ENCODE results near the gene ECPAS.
"Not testable (repeated sequence)": the region's sequence is repeated elsewhere in the genome, so short reads cannot be mapped to it uniquely, and the experiment has no call there.

Gene ECPAS

DNA sequence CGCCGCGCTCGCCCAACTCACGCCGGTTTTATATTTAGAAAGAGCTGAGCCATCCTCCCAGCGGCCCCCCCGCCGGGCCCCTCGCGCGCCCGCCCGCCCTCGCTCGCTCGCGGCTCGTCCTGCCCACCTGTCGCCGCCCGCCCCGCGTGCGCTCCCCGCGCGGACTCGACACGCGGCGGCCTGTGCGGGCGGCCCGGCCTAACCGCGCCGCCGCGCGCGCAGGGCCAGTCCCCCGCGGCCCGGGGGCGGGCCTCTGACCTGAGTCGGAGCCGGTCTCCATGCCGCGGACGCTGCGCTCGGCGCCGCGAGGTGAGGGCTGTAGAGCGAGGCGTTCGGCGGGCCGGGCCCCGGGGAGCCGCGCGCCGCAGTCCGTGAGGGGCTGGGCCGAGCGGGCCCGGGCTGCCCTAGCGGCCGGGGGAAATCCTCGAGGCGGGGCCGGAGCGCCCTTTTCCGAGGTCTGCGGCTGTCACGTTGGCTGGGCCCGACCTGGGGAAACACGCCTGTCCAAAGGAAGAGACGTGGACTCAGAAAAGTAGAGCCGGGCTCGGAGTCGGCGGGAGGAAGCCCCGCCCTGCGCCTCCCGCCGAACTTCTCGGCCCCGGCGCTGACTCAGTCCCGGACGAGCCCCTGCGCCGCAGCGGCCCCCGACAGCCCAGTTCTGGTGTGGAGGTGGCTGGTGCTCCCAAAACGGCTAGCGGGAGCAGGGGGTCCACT lies at the start of gene ECPAS:
TSS of gene ECPAS (minus strand) at position 526 of the 714 bp plus-strand sequence. CDS start 11,465 bp downstream, outside the sequence.
- peak; percentile 88 for DNase-seq

GRCh38 chr9:111533099-111533790 lies 49.1 kb upstream of the ECPAS start:
- no peak for DNase-seq

DNA sequence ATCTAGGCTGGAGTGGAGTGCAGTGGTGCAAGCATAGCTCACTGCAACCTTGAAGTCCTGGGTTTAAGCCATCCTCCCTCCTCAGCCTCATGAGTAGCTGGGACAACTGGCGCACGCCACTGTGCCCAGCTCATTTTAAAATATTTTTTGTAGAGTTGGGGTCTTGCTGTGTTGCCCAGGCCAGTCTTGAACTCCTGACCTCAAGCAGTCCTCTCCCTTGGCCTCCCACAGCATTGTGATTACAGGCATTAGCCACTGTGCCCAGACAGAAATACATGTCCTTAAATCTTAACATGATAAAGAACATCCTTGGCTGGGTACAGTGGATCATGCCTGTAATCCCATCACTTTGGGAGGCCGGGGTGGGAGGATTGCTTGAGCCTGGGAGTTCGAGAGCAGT lies 47.5 kb upstream of the ECPAS start:
- DNase-seq: no peak

- DNase-seq: no peak
These were observed 45.6 kb upstream of the ECPAS start for GRCh38 chr9:111529787-111530186.

DNA sequence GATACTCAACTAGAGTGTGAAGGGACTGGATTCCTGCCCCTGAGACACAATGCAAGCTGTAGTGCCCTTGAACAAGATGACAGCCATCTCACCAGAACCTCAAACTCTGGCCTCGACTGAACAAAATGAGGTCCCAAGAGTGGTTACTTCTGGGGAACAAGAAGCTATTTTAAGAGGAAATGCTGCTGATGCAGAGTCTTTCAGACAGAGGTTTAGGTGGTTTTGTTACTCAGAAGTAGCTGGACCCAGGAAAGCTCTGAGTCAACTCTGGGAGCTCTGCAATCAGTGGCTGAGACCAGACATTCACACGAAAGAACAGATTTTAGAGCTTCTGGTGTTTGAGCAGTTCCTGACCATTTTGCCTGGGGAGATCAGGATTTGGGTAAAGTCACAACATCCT lies 43.2 kb upstream of the ECPAS start:
- DNase-seq: no peak

DNA sequence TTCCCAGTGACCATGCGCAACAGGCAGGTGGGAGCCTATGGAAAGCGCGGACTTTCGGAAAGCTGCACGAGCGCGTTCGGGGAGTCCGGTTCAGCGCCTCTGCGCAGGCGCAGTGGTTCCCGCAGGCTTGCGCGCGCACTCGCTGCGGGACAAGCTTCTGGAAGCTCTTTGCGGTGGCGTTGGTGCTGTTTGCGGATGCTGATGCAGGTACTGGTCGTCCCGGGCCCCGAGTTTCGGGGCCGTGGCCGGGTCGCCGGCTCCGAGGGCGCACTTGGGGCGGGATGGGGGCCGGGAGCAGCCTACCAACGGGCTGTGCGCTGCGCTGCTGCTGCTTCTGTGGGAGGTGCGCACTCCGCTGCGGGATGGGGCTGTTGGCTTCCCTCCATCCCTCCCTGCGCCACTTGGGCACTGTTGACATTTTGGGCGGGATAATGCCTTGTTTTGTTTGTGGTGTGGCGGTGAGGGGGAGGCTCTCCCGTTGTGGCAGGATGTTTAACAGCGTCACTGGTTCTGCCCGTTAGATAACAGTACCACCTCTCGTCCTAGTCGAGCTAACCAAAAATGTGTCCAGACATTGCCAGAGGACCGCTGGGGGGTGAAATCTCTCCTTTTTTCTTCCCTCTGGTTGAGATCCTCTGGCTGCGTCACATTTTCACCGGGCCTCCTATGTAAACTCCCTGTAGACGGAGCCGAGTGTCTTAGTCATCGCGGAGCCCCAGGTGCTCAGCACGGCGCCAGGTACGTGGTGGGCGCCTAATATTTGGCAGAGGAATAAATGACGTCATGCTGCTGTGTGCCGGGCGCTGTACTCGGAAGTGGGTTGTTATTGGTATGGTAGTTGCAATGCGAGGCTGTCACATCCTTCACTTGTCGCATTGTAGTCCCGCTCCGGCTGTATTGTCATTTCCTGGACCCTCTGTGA lies 41.1 kb upstream of the ECPAS start, which contains the start of gene ZNF483:
TSS of gene ZNF483 (plus strand) at position 124 of the 922 bp plus-strand sequence. CDS start 2,217 bp downstream, outside the sequence.
- DNase-seq: peak; percentile 93

DNA sequence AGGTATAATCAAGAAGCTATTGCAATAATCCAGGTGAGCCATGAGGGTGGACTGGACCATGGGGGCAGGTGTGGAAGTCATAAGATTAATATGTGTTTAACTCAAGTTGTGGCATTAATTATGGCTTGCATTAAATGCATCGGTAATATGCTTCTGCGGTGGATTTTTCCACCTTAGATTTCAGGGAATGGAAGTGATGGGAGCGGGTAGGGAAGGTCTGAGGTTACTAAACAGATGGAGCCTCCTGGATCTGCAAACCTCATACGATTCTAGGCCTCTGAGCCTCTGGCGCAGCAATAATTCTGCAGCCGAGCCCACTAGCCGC lies 40.5 kb upstream of the ECPAS start:
- DNase-seq: no peak

- DNase-seq: peak; percentile 13
These were observed 31.9 kb upstream of the ECPAS start for GRCh38 chr9:111516061-111516465.

GRCh38 chr9:111514967-111515366 lies 30.8 kb upstream of the ECPAS start:
- DNase-seq: no peak

DNA sequence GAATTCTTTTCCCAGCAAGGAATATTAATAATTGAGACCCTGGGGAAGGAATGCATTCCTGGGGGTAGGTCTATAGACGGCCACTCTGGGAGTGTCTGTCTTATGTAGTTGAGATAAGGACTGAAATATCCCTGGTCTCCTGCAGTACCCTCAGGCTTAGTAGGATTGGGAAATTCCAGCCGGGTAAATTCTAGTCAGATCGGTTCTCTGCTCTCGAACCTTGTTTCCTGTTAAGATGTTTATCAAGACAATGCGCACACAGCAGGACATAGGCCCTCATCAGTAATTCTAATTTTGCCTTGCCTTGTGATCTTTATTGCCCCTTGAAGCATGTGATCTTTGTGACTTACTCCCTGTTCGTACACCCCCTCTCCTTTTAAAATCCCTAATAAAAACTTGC lies 27.4 kb upstream of the ECPAS start:
- DNase-seq: not testable (repeated sequence)

GRCh38 chr9:111502506-111502905 lies 18.3 kb upstream of the ECPAS start:
- no peak for DNase-seq

GRCh38 chr9:111501648-111502047 lies 17.5 kb upstream of the ECPAS start:
- DNase-seq: no peak

DNA sequence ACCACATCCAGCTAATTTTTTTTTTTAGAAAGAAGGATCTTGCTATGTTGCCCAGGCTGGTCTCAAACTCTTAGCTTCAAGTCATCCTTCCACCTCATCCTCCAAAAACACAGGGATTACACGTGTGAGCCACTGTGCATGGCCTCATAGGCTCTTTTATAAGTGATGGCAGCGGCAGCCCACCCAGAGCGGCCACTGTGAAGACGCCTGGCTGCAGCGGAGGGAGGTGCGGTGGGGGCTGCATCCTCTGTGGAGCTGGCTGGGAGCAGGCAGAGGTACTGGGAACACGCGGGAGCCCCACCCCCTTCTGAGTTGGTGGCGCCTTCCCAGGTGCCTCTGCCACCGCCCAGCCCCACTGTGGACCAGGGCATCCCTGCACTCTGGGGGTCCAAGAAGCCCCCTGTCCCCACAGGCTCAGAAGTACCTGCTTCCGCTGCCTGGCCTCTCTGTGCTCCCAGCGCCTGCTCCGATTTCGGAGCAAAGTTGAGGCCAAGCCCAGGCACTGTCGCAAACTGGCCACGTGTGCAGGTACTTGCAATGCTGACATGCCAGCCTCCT lies 16.9 kb upstream of the ECPAS start:
- DNase-seq: no peak

DNA sequence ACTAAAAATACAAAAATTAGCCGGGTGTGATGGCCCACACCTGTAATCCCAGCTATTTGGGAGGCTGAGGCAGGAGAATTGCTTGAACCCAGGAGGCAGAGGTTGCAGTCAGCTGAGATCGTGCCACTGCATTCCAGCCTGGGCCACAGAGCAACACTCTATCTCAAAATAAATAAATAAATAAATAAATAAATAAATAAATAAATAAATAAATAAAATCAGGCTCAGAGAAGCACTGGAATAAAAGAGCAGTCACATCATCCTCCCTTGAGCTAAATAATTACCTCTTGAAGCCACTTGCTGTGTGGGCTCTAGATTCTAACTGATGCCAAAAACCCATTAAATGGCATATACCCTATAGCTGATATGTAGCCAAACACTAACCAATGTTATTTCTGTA lies 13.0 kb upstream of the ECPAS start:
- not testable (repeated sequence) for DNase-seq

DNA sequence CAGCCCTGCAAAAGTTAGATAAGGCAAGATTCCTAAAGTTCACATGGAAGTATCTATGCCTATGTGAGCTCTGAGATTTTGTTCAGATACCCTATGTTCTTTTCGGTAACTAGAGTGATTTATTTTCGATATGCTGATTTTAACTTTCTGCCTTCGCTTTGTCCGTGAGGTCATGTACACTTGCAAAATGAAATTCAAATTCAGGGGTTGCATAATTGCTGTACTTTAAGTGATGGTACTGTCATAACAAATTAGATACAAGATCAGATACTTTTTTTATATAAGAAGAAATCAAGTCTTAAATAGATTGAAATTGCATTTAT lies 350 bp upstream of the ECPAS start:
- peak; percentile 61 for DNase-seq

DNA sequence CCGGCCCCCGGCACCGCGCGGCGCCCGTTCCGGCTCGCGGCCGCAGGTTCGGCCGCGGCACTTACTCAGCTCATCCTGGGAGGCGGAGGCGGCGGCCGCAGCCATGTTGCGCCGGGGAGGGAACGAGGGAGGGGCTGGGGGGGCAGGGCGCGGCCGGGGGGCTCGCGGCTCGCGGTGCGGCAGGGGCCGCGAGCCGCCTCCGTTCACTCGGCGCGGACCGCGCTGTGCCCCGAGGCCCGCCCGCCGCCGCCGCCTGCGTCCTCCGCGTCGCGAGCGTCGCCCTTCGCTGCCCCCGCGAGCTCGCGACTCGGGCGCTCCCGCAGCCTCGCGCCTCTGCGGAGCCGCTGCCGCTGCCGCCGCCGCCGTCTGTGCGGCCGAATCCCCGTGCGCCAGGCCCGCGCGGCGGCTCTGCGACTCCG lies 735 bp downstream of the ECPAS start:
- DNase-seq: peak; percentile 78

DNA sequence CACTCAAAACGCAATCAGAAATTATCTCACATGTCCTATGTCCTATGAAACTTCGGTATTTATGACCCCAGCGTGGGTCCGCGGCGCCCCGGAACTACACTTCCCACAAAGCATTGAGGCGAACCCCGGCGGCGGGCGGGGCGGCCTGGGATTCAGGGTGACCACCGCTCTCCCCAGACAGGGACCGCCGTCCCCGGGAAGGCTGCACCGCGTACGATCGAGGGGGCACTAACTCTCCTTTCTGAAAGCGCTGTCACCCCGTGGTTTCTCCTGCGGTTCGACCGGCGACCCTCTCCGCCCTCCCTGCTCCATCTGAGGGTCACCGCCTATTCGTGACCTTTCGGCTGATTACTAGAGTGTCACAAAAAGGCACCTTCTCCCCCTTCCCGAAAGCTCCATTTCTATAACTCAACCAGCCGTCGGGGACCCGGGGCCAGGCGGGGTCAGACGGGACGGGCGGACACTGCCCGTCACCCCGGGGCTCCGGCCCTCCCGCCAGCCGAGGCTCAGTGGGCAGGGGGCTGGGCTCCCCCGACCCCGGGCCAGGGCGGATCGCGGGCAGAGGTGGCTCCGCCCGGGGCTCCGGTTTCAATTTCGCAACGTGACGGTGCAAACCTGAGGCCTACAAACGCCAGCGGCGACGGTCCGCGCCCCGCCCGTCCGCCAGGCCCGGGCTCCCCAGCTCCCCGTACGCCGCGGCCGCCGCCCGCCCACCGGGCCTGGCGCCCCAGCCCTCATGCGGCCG lies 1.3 kb downstream of the ECPAS start:
- peak; percentile 78 for DNase-seq

DNA sequence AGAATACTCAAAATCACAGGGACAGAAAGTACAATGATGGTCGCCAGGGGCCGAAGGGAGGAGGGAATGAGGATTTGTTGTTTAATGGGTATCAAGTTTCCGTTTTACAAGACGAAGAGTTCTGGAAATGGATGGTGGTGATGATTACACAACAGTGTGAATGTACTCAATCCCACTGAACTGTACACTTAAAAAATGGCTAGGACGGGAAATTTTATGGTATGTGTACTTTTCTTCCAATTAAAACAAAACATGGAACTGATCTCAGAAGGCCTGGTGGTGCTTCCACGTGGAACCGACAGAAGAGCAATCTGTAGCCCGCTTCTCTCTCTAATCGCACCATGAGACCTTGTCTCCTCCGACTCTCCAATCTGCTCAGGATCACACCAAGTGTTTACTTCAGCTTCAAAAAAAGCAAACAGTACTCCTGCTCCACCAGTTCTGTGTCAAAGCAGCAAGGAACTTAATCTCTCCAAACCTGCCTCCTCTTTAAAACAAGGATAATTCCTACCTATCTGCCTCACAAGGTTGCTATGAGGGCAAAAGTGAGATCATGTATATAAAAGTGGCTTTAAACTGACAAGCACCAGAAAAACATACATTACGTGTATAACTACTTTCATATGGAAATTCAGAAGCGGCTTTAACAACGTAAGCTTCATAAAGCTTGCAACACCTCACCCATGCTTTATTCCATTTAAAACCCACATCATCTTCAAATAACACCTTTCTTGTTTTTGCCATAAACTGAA lies 2.1 kb downstream of the ECPAS start:
- DNase-seq: peak; percentile 68

DNA sequence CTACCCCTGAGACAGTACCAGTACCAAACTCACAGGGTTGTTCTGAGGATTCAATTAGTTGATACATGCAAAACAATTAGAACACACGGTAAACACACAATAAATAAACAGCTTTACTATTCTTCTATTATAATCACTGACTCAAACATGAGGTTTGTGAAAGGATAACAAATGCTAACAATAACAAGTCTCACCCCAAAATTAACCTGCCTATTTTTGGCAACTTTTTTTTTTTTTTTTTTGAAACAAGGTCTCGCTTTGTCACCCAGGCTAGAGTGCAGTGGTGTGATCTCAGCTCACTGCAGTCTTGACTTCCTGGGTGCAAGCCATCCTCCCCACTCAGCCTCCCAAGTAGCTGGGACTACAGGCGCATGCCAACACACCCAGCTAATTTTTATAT lies 6.5 kb downstream of the ECPAS start:
- DNase-seq: no peak

GRCh38 chr9:111475195-111475594 lies 9.0 kb downstream of the ECPAS start:
- no peak for DNase-seq

DNA sequence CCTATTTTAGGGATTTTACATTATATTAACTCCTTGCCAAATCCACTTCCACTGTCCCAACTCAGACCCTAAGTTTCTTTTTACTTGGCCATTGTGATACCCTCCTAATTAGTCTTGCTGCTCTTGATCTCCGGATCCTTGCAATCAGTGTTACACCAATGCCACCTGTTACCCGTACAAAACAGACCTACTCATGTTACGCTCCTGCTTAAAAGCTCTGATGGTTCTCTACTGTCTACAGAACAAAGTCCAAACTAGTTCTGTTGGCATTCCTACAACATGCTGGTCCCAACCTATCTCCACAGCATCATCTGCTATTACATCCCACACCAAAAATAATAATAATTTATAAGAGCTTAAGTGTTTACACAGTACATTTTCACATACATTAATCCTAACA lies 9.8 kb downstream of the ECPAS start:
- DNase-seq: peak; percentile 10

Measured in DMS53 (cell line).